Activated CD8-positive, alpha-beta memory T cell treated with anti-CD3 and anti-CD28 coated beads, Interleukin-2, amount 50 U/mL, for 4 hours (primary cell): ENCODE results near the gene LAMP1.
"Not testable (repeated sequence)": the region's sequence is repeated elsewhere in the genome, so short reads cannot be mapped to it uniquely, and the experiment has no call there.

Source experiments
- DNase-seq: peaks from one replicate; pipeline ENCODE4 v3.0.0-alpha.2; 2020

The LAMP1 gene

DNA sequence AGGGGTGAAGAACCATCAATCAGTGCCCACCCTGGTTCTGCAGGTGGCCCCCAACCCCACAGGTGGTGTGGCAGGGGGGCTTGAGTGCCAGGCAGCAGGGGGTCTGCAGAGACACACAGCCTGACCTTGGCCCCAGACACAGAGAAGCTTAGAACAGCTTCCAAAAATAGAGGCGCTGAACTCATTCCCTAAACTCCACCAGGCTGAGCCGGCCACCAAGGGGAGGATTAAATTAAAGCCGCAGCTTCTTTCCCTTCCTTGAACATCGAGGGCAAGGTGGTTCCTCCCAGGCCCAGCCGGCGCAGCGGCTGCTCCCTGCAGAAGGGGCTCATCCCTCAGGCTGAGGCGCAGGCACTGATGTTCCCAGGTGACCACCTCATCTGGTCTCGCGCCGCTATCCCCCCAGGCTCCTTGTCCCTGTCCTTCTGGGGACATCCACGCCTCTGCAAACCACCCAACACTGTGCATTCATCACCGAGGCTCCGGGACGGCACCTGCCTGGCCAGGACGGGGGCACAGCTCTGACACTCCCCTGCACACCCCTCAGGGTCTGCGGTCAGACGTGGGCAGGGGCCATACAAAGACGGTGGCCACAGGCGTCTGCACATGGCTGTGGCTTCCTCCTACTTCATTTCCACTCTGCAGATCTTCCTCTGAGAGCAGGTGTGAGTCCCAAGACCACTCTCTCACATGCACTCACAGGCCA is 30.9 kb downstream of the LAMP1 start:
- DNase-seq = no peak

DNA sequence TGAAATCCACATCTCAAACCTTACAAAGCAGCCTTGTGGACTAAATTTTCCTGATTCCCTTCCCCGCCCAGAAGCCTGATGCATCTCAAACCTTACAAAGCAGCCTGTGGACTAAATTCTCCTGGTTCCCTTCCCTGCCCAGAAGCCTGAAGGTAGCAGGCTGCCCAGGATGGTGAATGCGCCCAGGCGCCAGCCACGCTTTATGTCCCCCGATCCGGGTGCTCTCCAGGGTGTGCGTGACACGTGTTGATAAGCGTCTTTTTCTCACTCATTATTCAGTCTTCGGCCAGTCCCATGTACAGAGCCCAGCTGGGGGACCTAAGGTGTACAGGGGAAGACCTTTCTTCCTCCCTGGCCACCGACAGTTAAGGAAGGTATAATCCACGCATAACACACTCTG is 31.8 kb downstream of the LAMP1 start:
- DNase-seq = no peak

DNA sequence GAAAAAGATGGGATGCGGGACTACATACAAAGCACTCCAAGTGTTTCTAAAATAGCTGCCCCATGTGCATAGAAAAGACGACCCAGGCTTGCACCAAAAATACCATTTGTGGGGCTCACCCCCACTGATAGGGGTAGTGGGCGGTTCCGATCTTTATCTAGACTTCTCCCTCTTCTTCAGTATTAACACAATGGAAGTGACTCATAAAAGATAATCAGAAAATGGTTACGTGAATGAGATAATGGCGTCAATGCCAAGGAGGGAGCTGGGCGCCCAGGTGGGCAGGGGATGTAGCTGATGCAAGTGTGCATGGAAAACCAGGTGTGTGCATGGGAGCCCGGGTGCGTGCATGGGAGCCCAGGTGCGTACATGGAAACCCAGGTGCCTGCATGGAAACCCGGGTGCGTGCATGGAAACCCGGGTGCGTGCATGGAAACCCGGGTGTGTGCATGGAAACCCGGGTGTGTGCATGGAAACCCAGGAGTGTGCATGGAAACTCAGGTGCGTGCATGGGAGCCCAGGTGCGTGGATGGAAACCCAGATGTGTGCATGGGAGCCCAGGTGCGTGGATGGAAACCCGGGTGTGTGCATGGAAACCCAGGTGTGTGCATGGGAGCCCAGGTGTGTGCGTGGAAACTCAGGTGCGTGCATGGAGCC is 32.7 kb downstream of the LAMP1 start:
- DNase-seq = no peak

DNA sequence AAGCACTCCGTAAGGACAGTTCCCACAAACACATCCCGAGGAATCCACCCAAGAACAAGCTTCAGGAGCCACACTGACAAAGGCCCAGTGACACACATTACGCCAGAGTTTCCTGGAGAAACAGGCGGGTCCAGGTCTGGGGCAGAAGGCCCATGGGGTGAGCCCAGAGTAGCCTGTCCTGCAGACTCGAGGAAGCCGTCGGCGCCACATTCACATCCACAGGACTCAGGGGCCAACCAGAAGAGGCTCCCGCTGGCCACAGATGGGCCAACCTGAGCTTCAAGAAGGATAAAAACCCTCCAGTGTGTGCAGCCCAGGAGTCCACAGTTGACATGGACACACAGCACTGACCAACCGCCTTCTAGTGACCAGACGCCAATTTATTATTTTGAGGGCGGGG is 35.6 kb downstream of the LAMP1 start:
- DNase-seq = no peak

DNA sequence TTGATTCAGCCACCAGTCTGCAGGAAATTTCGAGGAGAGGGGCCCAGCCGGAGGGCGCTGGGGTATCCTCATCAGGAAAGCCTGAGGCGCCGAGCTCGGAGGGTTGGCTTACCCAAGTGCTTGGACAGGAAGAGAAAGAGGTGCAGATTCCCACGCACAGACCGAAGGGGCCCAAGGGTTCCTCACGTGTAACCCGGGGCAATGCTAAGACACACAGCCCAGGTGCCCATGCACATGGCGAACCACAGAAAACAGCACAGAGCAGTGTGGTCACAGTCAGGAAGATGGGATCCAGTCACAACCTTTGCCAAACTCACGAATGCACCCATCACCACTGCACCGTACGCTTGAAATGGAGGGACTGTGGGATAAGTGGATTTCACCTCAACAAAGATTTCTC is 36.0 kb downstream of the LAMP1 start:
- no peak for DNase-seq

DNA sequence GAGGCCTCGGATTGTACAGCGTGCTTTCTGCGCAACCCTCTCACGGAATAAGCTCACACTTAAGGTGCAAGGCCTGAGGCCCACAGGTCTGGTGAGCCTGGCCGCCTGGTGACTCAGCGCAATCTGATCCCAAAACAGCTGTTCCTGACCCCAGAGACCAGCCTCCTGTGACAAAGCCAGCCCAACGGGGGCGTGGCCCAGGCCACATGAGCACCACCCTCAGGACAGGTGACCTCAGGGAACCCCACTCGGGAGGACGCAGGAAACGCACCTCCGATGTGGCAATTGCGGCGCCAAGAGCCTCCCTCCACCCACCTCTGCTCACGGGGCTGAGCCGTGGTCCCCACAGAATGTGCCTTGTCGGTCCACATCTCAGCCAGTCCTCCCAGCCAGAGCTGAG is 40.5 kb downstream of the LAMP1 start:
- DNase-seq = no peak

DNA sequence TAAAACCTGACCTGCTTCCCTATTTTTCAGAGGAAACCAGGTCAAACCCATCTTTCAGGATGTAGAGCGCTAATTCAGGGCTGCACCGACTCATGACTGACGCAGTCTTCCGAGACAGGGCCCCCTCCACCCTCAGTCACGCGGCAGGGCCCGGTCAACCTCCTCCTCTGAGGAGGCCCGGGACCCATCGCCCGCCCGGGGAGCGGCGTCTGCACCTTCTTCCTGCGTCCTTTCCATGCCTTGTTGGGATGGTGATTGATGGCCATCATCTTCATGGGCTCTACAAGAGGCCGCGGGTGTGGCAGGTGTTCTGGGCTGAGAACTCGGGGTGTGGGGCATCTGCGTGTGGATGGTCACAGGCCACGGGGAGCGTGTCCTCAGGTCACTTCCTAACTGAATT is 40.9 kb downstream of the LAMP1 start:
- DNase-seq = no peak

DNA sequence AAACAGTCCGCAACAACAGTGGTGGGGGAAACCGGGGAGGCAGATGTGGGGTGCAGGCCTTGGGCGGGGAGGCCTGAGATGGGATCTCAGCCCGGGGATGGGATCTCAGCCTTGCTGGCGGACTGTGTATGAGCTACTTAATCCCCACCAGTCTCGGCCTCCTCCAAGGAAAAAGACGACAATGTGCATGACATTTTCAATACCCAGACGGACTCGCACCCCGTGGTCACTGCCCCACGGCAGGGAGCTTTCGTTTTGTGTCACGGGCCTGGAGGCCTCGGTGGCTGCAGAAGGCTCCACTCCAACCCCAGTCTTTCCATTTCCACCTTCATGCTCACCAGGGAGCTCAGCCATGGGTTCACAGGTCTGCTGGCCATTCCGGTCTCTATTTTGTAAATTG is 41.4 kb downstream of the LAMP1 start:
- no peak for DNase-seq

DNA sequence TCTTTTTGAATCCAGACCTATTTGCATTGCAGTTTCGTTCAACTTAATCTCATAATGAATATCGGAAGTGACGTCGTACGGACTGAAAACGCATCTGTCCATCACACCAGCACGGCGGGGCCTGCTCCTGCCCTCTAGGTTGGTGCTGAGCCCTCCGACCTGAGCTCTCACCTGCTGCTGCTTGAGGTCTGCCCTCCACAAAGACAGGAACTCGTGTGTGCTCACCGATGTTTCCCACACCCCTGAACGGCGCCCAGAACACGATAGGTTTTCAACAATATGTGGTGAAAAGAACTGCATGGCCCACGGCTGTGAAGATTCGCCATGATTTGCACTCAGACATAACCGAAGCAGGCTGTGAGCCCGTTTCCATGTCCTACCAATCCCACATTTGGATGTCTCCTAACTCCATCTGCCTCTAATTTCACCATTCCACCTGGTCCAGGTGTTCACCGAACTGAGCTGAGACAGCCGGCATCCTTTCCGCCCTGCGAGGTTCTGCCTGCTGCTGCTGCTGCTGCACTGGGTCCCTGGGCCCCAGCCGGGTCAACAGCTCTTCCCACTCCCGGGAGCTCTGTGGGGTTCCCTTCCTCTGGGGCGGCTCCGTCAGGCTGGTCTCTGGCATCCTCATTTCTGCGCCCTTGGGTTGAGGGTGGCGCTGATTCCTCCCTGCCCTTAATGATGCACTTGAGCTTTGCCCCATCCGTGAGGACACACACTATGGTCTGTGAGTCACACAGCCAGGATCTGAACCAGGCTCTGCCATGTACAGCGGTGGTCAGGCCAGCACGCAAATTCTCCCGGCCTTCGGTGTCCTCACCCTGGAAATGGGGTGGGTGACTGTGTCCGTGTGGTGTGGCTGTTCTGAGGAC is 46.0 kb downstream of the LAMP1 start:
- DNase-seq = no peak

DNA sequence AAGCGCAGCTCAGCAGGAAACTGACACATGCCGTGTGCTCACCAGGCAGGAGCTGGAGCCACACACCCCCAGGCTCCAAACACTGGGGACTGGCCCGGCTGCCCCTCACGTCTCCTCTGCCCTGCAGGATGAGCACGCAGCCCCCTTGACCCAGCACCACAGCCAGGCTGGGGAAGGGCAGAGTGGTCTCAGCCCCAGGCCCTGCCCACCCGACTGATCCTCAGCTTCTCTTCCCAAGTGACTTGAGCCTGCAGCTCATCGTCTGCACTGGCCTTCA is 46.6 kb downstream of the LAMP1 start:
- no peak for DNase-seq

DNA sequence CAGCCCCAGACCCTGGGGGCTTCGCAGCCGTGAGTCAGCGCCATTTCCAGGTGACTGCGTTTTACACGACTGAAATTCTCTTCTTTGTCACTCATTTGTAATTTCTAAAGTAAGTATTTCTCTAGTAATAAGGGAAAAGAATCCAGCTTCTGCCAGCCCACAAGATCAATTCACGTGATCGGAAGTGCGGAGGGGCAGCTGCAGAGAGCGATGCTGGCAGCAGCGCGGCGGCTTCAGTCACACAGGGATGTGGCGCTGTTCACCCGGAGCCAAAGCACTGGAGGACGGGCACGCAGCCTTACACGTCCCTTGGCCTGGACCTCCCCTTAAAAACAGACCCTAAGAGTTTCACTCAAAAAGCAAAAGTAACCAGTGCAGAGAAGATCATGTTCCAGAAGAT is 48.4 kb downstream of the LAMP1 start:
- no peak for DNase-seq

DNA sequence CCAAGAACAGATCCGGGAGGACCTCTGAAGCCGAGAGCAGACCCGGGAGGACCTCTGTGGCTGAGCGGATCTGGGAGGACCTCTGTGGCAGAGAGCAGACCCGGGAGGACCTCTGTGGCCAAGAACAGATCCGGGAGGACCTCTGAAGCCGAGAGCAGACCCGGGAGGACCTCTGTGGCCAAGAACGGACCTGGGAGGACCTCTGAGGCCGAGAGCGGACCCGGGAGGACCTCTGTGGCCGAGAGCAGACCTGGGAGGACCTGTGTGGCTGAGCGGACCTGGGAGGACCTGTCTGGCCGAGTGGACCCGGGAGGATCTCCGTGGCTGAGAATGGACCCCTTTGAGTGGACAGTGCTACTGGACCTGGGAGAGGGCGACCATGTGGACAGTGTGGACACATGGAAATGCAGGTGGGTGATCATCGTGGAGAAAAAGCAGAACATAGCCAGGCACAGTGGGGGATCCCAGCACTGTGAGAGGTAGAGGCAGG is 50.7 kb downstream of the LAMP1 start:
- DNase-seq = not testable (repeated sequence)

DNA sequence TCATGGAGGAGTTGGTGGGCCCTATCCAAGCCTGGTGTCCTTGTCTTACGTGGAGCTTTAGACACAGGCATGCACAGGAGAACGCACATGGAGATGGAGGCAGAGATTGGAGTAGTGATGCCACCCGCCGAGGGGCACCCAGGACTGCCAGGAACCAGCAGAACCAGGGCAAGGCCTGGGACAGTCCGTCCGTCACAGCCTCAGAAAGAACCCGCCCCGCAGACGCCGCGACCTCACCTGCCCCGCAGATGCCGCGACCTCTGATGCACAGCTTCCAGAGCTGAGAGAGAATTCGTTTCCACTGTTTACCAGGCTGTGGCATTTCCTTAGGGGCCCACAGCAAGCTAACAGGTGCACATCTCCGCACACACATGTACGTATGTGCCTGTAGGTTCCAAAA is 51.6 kb downstream of the LAMP1 start:
- no peak for DNase-seq

DNA sequence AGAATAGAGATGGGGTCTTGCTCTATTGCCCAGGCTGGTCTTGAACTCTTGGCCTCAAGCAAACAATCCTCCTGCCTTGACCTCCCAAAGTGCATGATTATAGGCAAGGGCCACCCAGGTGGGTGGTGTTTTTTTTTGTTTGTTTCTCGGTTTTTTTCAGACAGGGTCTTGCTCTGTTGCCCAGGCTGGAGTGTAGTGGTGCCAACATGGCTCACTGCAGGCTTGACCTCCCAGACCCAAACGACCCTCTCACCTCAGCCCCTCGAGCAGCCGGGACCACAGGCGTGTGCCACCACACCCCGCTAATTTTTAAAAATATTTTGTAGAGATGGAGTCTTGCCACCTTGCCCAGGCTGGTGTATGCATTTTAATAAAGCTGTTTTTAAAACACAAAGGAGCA is 52.0 kb downstream of the LAMP1 start:
- no peak for DNase-seq

DNA sequence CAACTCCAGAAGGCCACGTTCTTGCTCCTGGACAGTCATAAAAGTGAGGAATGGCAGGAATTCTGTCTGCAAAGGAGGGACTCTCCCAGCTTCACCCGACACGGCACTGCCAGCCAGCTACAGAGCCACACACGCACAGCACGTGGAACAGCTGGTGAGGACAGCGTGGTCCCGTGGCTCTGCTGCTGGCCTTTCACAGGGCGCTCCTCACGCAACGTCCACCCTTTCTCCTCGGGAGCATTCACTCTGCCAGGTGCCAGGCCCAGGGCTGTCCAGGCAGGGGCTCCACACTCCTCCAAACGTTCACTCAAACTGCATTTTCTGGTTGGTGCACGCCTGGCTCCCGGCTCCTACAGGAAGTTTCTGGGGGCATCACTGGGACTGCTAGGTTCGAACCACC is 52.5 kb downstream of the LAMP1 start:
- no peak for DNase-seq

DNA sequence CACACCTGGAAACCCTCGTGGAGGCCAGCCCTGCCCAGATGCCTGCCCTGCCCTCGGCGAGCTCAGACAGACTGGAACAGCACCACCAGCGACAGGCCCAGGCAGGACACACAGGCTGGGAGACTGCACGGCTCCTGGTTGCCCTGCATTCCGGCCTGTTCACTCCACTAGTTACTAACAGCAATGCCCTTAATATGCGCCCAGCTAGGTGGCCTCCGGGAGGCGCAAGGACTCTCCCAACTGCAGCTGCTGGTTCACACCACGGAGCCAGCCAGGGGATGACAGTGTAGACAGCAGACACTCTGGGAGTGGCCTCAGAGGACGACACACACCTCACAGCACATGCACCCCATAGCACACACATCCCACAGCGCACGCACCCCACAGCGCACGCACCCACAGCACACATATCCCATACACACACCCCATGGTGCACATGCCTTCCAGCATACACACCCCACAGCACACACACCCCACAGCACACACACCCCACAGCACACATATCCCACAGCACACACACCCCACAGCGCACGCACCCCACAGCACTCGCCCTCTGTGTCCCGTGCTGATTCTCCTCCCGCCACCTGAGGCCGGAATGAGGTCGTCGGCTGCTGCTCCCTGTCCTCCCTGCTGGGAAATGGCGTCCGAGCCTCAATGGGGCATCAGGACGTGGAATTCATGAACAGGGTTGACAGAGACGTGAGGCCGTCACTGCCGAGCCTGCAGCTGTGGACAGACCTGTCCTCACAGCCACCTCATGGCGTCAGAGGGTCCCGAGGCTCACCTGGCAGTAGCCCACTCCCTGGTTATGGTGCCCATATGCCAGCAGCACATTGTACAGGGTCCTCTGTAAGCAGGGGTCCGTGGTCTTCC is 53.3 kb downstream of the LAMP1 start:
- DNase-seq = no peak

DNA sequence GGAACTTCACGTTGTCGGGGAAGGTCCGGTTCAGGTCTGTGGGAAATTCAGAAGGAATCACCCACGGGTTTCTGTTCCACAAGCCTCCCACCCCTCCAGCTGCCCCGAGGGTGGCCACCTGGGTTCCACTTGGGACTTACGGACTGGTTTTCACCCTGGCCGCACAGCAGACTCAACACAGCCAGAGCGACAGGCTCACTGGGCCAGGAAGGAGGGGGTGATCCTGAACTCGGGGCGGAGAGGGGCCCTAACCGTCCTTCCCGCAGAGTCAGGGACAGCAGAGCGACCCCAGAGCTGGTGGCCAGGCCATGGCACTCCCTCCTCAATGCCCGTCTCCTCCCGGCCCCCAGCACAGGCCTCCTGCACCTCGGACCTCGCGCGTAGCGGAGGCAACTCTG is 53.9 kb downstream of the LAMP1 start:
- DNase-seq = no peak

DNA sequence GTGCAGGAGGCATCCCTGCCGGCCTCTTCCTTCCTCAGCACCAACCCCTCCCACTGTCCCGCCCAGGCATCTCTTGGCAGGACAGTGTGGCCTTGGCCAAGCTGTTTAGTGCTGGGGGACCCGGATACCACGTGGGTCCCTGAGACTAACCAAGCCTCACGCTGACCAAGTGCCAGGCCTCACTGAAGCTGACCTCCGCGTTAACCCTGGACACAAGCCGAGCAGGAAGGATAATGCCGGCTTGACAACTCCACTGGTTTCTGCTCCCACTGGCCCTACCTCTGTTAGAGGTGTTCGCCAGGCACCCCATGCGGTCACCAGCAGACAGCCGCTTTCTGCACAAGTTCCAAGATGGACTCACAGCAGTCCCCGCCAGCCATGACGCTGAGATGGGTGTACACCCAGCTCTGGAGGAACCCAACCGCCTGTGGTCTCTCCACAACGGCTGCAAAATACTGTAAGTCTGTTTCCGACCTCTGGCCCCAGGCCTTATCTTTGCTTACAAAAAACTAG is 54.5 kb downstream of the LAMP1 start:
- DNase-seq = no peak

DNA sequence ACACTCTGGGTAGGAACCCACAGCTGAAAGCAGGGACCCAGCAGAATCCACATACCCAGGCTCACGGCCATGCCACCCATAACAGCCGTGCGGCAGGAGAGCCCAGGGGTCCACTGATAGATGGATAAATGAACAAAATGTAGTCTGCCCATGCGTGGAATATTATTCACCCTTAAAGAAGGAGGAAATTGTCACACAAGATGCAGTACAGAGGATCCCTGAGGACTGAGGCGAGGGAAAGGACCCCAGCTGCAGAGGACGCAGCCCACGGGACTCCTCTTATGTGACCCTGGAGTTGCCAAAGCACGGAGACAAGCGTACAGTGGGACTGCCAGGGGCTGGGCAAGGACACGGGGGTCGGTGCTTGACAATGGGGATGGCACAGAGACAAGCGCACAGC is 56.2 kb downstream of the LAMP1 start:
- no peak for DNase-seq

DNA sequence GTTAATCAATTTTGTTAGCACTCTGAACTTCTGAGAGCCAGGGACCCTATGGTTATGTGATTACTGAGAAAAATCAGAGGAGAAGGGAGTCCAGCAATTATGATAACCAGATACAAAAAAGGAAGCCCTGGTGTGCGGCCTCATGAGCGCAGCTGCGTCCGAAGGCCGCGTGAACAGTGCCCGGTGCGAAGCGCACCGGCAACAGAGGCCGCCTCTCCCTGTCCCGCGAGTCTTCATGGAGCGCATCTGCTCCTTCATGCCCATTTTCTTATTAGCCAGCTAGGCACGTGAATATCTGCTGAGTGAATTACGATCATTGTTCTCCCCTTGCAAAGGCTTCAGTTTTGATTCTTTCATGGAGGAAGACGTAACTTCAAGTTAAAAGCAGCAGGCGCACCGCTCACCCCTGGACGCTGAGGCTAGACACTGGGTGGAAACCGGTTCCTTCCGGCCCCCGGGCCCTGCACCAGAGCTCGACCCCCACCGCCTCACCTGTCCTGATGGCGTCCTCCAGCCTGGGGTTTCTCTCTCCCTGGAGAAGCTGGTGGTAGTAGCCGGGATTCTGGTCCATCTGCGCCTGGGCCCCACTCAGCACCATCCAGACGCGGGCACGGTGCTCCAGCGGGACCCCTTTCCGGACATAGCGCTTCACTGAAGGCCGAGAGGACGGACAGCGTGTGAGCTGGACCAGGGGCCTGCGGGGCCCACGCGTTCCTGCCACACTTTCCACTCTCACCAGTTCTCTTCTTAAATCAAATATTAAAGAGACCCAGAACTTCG is 58.0 kb downstream of the LAMP1 start:
- no peak for DNase-seq

DNA sequence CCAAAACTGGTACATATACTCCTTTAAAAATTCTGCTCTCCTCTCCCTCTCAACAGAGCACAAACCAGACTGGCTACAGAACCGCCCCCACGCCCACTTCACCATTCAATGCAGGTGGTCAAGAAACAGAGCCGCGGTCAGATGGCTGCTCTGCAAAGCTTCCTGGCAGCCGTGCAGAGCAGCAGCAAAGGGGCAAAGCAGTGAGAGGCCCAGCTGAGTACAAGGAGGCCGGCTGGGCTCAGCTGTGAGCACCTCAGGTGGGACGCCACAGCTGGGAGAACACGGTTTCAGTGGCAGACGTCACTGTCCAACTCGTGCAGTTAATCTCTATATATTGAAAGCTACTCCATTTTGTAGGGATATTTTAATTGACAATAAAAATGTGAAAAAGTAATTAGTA is 58.6 kb downstream of the LAMP1 start:
- no peak for DNase-seq

DNA sequence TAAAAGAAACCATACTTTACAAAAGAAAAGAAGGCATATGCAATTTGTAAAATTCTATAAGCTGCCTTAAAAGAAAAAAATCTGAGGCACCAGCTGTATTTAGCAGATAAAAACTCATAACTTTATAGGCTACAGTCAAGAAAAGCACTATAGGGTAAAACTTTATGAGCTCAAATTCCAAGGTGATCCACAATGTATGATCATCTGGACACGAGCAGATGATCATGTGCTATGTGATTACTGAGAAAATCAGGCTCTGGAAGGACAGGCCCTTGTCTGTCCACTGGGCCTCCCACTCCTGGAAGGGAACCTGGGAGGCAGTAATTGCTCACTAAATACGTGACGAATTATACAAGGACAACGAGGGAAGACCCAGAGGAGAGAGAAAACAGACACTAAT is 59.6 kb downstream of the LAMP1 start:
- DNase-seq = no peak
